NK-92 treated with Interleukin-12 subunit alpha and Interleukin-12 subunit beta, amount 100 ng/mL, for 24 hours (cell line): Measurements from ENCODE around the gene INPP5J.
"Not testable (repeated sequence)": the region's sequence is repeated elsewhere in the genome, so short reads cannot be mapped to it uniquely, and the experiment has no call there.

Experiments used
- DNase-seq: peaks from one replicate; lab custom pipeline; 2025; lab: John Stamatoyannopoulos, UW

INPP5J gene

GRCh38 chr22:31151872-31152271, 29.1 kb downstream of the INPP5J start:
- DNase-seq, result no peak

- no peak for DNase-seq
These were observed 30.6 kb downstream of the INPP5J start for GRCh38 chr22:31153357-31153756.

- DNase-seq, result no peak
These were observed 32.2 kb downstream of the INPP5J start for GRCh38 chr22:31154975-31155374.

GRCh38 chr22:31155422-31155821, 32.7 kb downstream of the INPP5J start:
- no peak for DNase-seq

GRCh38 chr22:31160328-31160978, 37.7 kb downstream of the INPP5J start:
- DNase-seq, result no peak

GRCh38 chr22:31161386-31161785, 38.6 kb downstream of the INPP5J start:
- DNase-seq, result no peak

- DNase-seq, result no peak
These were observed 39.4 kb downstream of the INPP5J start for GRCh38 chr22:31162015-31162765.

GRCh38 chr22:31170971-31171370, 48.2 kb downstream of the INPP5J start:
- DNase-seq, result no peak

- DNase-seq, result not testable (repeated sequence)
These were observed 49.0 kb downstream of the INPP5J start for GRCh38 chr22:31171734-31172133.

- DNase-seq, result no peak
These were observed 50.8 kb downstream of the INPP5J start for GRCh38 chr22:31173386-31174145.

- no peak for DNase-seq
These were observed 54.2 kb downstream of the INPP5J start for GRCh38 chr22:31176923-31177322.

GRCh38 chr22:31177420-31178162, 54.8 kb downstream of the INPP5J start:
- no peak for DNase-seq

GRCh38 chr22:31178859-31179258, 56.1 kb downstream of the INPP5J start:
- no peak for DNase-seq

- DNase-seq, result no peak
These were observed 56.6 kb downstream of the INPP5J start for GRCh38 chr22:31179345-31179744.

- no peak for DNase-seq
These were observed 61.2 kb downstream of the INPP5J start for GRCh38 chr22:31184015-31184414.
